T-helper 22 cell (primary cell): ENCODE measurements around the gene RBPJL.

ENCODE experiments used
- DNase-seq: peaks from one replicate; pipeline ENCODE4 v3.0.0-alpha.2; 2020; ENCODE audit warnings: low read depth

RBPJL gene

DNA sequence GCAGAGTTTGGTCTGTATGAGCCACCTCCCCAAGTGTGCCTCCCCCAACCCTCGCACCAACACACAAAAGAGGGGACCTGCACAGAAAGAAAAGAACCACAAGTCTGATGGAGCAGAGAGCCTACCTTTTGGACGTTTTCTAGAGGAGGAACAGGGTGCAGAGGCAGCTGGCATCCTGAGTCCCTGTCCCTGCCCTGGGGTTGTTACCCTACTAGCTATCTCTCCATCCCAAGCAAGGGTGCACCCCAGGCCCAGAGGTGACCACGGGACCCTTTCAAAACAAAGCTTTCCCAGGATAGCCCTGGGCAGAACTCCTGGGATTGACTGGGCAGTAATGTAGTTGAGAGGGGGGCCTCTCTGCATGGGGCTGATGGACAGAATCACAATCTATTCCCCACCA lies 11.2 kb downstream of the RBPJL start:
- DNase-seq, result no peak

DNA sequence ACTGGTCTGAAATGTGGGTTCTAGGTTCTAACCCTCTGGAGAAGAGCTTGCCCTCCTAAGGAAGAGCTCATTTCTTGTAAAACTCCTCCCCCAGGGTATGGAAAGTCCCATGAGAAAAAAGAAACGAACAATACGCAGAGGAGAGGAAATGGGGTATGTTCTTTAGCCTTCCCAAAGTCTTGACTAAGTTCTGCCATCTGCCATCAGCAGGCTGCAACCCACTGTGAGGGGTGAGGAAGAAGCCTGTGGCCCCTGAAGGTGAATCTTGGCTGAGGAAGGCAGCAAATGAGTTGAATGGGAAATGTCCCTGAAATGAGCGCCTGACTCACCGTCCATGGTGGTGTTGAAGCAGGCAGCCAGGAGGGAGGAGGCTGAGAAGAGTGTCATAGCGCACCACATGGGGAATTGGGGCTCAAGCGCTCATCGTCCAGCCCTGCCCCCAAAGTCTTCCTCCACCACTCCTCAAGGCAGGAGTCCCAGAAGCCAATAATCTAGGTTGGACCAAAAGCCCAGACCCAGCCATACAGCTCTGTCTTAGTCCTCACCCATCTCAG lies 11.8 kb downstream of the RBPJL start:
- no peak for DNase-seq

GRCh38 chr20:45318948-45319347 lies 12.3 kb downstream of the RBPJL start:
- DNase-seq, result no peak

GRCh38 chr20:45320948-45321595 lies 14.4 kb downstream of the RBPJL start:
- no peak for DNase-seq

DNA sequence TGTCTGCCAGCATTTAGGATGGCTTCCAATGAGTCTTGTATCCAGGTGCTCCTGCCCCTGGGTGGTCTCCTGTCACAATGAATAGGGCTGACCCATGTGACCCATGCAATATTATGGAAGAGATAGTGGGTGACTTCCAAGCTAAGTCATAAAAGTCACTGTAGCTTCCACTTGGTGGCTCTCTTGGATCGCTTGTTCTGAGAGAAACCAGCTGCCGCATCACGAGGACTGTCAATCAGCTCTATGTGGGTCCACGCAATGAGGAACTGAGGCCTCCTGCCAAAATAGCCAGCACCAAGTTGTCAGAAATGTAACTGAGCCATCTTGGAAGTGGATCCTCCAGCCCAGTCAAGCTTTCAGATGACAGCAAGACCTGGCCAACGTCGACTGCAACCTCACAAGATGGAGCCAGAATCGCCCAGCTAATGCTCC lies 16.3 kb downstream of the RBPJL start:
- DNase-seq, result no peak

GRCh38 chr20:45323731-45324130 lies 17.1 kb downstream of the RBPJL start:
- DNase-seq, result no peak

GRCh38 chr20:45325371-45325770 lies 18.7 kb downstream of the RBPJL start:
- DNase-seq, result no peak

DNA sequence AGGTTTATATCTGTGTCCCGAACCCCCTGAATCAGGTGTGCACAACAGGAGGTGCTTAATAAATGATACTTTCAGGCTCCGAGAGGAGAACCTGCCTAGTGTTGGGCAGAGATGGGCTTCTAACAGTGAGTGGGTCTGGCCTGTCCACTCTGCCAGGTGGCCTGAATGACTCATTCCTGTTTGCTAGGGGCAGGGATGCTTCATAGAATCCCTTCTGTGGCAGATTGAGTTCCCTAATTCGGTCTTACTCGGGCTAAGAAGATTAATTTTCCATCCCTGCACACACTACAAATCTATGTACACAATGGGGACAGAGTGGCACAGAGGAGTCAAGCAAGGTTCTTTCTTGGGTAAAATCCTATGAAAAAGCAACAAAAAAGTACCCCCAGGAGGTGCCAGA lies 21.8 kb downstream of the RBPJL start:
- DNase-seq, result no peak

GRCh38 chr20:45329497-45330319 lies 23.1 kb downstream of the RBPJL start:
- DNase-seq, result no peak

- no peak for DNase-seq
Observed at GRCh38 chr20:45330476-45330875, 23.8 kb downstream of the RBPJL start.

- DNase-seq, result no peak
Observed at GRCh38 chr20:45336530-45337366, 30.1 kb downstream of the RBPJL start.

DNA sequence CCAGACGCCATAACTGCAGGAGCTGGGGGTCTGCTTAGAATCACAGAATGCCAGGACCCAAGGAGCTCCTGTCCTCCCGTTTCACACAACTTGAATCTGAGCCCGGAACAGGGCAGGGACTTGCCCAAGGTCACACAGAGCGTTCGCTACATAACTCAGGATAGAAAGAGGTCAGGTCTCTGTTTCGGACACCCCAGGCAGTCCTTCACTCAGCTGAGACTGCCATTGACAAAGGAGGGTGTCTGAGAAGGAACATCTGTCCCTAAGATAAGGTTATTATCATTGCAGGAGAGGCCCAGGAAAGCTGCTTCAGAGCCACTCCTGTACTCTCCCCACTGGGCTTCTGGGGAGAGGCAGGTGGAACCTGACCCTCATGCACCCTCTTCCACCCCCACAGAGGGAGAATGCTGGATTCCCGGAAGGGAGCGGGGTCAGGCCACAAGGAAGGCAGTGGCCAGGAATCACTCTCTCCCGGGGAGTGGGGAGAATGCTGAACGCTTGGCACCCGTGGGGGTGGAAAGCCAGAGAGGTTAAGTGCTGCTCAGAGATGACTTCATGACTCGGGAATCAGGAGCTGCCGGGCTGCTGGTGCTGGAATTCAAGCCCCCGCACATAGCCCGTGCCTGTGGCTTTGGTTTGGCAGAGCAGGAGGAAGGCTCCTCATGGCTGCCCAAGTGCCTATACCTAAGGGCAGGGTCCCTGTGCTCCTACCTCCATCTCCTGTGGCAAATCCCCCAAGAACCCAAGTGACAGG lies 30.9 kb downstream of the RBPJL start:
- DNase-seq, result no peak

DNA sequence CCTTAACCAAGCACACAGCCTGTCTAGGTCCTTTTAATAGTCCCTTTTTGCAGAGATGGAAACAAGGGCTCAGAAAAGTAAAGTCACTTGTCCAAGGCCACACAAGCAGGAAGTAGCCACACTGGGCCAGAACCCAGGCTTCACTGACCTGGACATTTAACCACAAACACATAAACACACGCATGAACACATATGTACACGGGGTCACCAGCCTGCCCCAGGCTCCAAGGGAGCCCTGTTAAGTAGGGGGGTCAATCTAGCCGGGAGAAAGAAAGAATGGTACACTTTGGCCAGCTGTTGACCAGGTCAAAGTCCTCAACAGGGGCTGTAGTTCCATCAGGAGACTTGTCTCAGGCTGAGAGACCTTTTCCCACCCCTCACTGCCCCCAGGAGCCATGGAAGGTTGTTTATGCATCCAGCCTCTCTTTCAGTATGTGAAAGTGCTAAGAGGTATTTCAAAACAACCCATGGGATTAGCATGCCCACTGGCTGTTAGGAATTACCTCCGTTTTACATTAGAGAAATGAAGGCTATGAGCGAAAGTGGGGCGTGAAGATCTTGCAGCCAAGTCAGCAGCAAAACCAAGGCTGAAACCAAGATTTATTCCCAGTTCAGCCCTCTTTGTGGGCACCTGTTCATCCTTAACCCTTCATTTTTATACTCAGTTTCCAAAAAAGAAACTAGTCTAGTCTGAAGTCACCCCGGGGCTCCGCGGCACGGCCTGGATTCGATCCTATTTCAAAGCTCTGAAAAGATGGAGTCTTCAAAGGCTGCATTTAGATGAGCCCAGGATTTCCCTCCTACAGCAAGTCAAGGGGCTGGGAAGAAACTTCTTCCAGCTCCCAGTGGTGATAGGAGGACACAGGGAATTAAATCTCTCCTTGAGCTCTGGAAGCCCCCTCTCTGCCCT lies 31.7 kb downstream of the RBPJL start:
- no peak for DNase-seq

DNA sequence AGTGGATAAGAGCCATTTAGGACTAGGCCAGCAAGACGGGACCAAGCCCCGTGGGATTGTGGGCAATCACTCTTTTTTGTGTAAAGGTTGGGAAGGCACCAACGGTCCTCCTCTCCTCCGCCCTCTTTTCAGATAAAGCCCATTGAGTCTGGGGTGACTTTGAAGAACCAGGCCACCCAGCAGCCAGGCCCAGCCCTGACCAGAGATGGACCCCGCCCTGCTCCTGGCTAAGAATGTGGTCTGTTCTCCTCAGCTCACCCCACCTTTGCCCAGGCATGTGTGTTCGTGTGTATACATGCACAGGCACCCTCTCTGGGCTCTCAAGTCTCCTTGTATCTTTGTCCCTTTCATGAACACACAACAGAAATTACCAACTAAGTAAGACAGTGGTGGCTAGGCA lies 32.4 kb downstream of the RBPJL start:
- no peak for DNase-seq

DNA sequence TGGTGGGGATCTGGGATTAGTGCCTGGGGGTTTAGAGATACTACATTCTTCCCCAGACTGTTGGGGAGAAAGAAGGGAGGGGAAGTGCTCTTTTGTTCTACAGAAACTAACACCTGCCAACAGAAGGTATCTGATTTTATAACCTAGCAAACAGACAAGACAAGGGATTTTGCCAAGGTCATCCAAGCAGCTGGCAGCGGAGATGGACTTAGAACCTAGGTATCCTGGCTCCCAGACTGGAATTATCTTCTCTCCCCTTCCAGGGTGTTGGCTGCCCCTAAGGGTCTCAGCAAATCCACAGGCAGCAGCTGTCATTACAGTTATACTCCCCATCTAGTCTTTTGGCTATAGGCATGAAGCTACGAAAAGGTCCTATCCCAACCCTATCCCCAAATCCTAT lies 33.2 kb downstream of the RBPJL start:
- no peak for DNase-seq

DNA sequence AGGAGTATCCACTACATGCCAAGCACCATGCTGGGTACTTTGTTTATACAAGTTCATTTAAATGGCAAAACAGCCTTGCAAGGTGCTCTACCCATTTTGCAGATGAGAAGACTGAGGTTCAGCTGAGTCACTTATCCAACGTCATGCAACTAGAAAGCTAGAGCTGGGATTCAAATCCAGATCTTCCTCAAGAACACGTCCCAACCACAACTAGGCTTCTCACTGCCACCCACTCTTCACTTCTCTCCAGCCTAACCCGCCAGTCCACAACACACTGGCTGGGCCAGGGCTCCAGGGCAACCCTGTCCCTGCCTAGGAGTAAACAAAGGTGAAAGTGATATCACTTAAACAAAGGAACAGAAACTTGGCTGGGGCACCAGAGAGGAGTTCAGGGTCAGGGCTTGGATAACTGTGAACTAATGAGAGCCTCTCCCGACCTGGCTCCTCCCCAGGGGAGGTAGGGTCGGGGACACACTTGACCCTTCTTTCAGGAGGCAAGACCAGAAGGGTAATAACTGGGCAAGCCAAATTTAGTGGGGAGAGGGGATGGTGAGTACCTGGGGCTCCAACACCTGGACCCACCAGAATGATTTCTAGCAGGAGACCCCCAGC lies 33.7 kb downstream of the RBPJL start:
- DNase-seq, result no peak

GRCh38 chr20:45340951-45341350 lies 34.3 kb downstream of the RBPJL start:
- DNase-seq, result no peak

- DNase-seq, result no peak
Observed at GRCh38 chr20:45341579-45341938, 34.9 kb downstream of the RBPJL start.

DNA sequence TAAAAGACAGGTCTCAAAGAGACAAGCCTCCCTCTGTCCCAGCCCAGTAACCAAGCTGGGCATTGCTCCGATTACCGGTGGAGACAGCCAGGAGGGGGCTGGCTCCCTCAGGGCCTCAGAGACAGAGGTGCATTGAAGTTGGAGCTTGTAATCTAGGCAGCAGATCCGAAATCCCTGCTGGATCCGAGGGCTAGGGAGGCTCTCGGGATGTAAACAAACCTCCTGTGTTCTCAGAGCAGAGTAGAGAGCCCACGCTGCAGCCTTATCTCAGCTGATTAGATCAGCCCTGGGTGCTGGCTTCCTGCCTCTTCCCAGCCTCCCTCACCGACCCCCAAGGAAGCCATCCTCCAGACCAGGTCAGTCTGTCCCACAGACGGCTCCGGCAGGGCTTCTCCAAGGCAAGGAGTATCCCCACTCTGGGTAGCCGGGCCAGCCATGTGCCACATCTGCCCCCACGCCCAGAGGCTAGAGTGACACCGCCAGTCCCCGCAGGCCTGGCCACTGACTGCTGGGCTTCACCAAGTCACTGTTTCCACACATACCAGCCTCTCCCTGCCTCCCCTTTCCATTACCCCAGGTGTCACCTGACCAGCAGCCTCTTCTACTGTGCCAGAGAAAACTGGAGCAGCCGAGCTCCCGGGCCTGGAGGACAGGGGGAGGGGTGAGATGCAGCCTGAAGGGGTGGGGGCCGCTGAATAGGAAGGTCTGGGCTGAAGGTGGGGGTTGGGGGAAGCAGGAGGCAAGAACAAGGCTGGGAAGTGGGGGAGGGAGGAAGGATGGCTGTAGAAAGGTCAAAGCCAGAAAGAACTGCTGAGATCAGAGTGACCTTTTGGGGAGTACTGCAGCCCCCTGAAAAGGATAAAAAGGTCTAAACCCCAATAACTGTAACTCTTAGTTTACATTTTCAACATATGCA lies 35.6 kb downstream of the RBPJL start:
- no peak for DNase-seq
